HG02938 (cell line): ENCODE measurements around the gene PRPF19.

Experiments used
- ATAC-seq: cut with Tn5 transposase; IDR thresholded peaks from one replicate; pipeline ENCODE4 v1.9.1; 2021; ENCODE audit warnings: mild to moderate bottlenecking, moderate library complexity; ENCODE audit not compliant: unreplicated experiment

The PRPF19 gene

DNA sequence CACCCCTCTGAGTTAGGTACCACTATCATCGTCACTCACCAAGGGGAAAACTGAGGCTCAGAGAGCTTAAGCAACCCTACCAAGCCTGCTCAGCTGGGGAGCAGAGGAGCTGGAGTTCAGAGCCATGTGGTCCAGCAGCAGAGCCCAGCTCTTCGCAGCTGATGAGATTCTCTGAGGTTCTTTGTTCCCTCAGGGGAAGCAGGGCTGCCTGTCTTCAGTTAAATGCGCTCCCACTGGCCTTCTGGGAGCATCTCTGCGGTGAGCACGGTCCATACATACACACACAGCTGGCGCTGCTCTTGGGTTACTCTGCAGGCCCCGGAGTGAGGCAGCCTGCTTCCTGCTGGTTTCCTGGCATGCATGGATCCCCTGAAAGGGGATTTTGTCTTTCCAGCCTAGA is 45.4 kb downstream of the PRPF19 start:
- no peak for ATAC-seq

DNA sequence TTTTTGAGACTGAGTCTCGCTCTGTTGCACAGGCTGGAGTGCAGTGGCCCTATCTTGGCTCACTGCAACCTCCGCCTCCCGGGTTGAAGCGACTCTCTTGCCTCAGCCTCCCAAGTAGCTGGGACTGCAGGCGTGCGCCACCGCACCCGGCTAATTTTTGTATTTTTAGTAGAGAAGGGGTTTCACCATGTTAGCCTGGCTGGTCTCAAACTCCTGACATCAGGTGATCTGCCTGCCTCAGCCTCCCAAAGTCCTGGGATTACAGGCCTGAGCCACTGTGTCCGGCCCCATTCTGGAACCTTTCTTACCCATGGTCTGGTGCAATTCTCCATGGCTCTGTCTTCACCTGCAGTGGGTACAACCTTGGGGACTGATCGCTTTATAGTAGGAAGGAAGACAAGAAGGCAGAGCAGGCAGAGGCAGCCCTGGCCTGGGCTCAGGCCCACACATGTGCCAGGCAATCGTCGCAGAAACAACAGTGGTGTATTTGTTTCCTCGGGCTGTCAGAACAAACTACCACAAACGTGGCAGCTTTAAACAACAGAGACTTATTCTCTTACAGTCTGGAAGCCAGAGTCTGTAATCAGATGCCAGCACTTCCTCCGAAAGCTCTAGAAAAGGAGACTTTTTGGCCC is 46.7 kb downstream of the PRPF19 start:
- no peak for ATAC-seq

DNA sequence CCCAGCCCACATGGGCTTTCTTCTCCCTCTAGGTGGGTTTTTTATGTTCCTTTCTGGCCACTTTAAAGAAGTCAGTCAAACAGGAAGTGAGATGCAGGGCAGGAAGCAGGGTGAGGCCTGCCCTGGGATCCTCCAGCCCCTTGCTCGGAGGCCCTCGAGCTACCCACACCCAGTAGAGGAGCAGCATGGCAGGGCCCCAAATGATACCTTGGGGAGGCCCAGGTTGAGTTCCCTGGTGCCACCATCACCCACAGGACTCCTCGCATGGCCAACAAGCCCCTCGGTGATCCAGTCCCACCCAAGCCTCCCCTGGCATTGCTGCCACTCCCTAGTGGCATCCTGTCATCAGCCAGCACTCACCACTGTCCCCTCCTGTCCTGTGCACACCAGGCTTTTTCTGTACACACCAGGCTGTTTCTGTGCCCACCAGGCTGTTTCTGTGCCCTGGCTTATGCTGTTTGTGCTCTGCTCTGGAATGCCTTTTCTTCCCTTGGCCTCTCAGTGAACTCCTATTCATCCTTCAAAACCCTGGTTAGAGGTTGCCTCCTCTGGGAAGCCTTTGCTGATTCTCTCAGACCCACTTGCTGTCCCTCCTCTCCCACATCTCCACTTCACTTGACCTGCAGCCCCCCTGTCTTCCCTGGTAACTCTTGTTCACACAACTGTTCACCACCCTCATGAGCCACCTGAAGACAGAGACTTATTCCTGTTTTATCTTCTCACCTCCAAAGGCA is 47.5 kb downstream of the PRPF19 start:
- ATAC-seq = no peak

DNA sequence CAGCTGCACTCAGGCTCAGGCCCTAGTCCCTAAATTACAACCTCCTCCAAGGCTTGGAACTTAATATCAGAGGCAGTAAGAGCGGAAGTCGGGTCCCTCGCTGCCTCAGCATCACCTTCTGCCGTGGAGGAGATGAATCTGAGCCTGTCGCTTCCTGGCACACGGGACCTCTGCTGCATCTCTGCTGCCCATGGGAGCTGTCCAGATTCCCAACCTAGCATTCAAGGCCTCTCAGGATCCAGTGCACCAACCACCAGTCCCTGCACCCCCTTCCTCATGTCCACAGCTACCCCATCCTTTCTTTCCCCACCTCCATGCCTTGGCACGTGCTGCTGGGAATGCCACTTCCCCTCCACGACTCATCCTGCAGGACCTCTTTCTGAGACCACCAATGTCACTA is 48.1 kb downstream of the PRPF19 start:
- ATAC-seq = no peak

DNA sequence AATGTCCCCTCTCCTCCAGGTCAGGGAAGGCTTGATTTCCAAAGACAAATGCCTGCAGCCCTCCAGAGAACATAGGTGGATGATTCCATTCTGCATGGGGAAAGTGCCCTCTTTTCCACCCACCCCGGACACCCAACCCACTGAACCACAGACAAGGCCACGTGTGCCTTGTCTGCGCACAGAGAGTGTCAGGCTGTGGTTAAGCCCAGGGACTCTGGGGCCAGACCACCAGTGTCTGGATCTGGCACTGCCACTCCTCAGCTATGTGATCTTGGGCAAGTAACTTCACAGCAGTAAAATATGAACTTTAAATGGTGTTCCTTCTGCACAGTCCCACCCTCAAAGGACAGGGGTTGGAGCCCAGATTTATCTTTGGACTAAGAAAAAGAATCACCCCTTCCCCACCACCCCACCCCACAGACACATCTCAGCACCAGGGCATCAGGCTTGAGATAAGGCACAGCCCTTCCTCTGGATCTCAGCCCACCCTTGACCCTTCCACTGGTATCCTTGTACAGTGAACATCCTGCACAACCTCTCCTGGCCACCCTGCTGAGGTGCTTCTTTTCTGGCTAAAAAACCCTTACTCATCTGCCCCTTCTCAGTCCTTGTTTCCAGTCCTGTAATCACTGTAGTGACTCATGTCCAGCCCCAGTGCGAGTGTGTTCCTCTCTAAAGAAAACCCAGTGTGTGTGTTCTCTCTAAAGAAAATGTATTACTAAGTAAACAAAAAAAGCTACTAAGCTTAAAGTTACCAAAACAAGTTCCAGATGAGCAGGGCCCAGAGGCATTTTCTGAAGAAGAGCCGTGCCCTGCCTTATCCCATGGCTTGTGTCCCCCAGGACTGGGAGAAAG is 48.8 kb downstream of the PRPF19 start:
- no peak for ATAC-seq

DNA sequence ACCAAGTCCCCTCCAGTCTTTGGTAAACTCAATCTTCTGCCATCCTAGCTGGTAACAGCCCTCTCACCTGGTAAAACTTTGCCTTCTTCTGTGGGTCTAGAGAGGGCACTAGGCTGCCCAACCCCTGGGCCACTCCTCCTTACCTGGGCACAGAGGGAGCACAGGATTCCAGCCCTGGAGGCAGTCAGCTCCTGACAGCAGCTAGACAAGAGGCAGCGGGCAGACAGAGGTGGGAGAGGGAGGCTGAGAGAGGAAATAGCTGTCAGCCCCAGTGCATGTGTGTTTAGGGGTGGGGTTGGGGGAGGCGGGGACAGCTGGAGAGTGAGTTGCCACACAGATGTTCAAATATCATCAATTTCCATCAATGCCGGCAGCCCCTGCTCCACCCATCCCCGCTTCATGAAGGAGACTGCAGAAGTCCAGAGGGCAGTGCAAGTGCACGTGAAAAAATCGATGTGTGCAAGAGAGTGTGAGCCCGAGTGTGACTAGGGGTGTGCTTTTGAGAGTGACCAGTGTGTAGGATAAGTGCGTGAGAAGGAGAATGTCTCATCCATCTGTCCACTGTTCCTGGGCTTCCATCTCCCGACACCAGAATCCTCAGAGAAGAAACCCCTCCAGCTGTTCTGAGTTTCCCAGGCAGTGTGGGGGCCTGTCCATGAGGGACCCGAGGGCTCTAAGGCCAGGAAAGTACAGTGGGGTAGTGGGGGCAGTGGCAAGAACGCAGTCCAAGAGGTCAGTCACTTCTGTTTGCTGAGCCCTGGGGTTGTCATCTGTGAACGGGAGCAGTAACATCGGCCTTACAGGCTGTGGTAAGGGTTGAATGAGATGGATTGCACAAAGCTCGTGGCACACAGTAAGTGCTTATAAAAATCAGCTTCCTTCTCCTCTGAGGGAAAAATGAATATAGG is 50.4 kb downstream of the PRPF19 start, which contains the start of gene PTGDR2:
Gene PTGDR2, minus strand, starts transcription at position 225 of the 908 bp plus-strand sequence. CDS start 2,228 bp downstream, outside the sequence.
- ATAC-seq = no peak

DNA sequence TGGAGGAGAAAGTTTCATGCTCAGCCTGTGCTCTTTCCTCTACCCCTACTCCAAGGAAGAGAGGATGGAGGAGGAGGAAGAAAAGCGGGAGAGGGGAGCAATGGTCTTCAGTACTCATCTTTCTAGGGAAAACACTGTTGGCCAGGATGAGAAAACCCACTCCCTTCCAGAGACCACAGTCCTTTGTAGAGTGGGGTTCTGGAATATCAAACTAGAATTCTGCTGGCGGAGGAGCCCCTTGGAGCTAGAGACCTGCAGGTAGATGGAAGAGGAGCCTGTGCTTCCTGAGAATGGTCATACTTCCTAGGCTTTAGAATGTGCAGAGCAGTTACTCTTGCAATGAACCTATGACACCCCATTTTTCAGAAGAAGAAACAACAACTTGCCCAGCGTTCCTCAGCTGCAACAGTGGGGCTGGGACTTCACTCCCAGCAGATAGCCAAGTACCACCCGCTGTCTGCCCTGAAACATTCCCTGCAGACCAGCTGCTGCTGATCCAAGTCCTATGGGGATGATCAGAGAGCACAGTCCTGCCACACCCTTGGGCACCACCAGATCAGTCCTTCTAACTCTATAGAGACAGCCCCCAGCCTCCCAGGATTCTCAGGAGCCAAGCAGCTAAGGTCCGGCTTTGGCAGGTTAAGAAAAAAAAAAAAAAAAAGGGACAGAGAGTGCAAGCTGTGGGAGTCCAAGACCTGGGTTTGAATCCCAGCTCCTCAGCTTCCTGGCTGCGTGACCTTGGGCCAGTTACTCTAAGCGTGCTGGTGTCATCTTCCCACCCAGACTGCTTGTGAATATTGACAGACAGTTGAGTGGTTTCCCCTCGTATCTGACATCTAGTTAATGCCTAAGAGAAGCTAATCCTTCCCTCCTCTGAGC is 51.3 kb downstream of the PRPF19 start:
- no peak for ATAC-seq

DNA sequence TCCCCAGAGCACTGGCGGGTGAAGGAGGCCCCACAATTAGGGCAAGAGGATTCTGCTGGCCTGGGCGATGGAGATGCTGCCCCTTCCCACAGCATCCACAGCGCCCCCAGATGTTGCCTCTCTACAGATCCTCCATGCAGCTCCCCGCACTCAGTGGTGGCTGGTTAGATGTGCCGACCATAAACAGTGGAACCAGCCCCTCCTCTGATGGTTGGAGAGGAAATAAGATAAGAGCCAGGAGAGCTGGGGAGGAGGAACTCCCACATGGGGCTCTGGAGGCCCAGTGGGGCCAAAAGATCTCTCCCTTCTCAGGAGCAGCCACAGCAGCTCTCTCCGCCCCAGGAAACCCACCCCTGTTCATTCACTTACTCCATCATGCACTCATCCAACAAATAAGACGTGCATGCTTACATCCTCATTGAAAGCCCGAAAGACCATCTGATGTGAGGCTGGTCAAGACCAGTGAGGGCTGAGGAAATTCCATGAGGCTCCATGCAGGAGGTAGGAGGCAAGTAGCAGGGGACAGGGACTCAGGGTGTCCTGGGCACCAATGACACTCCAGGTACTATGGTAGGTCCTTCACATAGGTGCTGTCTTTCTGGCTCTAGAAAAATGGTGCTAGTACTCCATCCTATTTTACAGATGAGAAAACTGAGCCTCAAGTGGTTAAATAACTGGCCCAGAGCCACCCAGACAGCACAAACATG is 52.1 kb downstream of the PRPF19 start:
- no peak for ATAC-seq

DNA sequence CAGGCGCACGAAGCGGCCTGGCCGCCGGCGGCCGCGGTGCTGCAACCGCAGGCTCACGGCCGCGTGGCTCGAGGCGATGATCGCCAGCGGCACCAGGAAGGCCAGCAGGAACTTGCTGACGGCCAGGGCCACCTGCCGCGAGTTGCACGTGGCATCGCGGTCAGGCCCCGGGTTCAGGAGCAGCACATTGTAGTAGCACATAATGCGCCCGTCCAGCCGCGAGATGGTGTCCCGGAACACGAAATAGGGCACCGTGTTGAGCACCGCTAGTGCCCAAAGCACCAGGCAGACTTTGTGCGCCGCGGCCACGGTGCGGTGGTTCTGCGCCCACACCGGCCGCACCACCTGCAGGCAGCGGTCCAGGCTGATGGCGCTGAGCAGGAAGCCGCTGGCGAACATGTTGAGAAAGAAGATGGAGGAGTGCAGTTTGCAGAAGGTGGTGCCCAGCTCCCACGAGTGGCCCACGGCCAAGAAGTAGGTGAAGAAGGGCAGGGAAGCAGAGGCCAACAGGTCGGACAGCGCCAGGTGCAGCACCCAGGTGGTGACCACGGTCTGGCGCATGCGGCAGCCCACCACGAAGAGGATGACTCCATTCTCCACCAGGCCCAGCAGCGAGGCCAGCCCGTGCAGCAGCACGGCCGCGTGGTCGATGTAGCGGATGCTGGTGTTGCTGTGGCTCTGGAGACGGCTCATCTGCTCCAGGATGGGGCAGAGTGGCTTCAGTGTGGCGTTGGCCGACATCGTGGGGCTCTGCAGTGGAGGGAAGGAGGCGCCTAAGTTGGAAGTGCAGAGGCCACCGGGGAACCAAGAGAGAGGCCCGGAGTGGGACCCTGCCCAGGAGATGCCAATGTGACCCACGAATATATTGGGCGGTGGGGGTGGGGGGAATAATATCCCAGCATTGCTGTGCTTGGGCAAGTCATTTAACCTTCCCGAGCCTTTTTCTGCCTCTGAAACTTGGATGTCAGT is 53.1 kb downstream of the PRPF19 start:
- no peak for ATAC-seq

DNA sequence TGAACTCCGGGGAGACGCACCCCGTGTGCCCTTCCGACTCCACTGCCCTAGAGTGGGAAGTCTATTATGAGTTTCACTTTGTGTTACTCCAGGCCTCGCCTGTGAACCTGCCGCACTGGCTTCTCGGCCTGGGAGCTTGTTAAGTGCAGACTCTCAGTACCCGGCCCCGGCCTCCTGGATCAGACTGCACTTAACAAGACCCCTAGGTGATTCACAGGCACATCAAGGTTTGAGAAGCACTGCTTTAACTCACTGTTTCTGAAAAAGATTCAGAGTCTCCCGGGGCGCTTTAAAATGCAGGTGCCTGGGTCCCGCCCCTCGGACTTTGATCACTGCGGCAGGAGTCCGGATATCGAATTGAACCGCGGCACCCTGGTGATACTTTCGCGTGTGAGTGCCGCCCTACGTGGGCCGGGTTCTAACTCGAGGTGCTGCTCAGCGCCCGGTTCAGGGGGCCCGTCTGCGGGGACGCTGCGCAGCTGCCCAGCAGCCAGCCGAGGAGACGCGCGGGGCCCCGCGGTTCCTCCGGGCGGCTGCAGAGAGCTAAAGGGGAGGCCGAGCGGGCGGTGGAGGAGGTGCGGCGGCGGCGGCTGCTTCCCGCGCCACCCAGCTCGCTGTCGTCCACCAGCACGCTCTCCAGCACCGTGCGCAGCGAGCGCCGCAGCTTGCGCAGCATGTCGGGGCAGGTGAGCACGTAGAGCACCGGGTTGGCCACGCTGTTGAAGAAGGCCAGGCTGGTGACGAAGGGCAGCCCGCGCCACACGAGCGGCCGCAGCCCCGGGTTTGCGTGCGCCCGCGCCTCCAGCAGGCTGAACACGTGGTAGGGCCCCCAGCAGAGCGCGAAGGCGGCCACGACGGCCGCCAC is 54.0 kb downstream of the PRPF19 start:
- no peak for ATAC-seq

DNA sequence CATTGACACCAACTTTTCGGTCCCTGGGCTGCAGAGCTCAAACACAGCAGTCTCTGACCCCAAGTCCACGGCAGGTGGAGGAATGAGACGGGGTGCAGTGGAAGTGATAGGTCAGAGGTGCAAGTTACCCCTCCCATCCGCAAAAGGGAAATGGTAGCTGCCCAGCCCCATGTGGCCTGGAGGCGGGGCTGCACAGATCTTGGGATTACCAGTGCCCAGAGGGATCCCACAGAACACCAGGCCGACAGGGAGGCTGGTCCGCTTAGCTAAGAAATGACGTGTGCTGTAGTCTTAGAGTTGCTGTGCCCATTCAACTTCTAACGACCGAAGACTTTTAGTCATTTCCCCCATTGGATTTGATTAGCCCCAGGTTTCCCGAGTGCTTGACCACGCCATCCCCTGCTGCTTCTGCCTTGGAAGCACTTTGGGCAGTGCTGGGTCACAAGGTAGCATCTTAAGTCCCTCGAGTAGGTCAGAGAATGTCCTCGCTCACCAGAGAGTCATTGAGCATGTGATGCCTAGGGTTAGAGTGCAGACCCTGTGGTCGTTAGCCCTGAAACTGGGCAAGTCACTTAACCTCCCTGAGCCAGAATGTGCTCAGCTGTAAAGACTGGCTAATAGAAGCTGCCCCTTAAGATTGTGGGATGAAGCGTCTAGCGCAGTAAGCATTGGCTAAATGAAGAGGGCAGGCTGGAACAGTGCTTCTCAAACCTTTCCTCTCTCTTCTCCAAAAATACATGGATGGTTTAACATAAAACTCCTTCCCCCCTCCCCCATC is 54.9 kb downstream of the PRPF19 start:
- no peak for ATAC-seq

DNA sequence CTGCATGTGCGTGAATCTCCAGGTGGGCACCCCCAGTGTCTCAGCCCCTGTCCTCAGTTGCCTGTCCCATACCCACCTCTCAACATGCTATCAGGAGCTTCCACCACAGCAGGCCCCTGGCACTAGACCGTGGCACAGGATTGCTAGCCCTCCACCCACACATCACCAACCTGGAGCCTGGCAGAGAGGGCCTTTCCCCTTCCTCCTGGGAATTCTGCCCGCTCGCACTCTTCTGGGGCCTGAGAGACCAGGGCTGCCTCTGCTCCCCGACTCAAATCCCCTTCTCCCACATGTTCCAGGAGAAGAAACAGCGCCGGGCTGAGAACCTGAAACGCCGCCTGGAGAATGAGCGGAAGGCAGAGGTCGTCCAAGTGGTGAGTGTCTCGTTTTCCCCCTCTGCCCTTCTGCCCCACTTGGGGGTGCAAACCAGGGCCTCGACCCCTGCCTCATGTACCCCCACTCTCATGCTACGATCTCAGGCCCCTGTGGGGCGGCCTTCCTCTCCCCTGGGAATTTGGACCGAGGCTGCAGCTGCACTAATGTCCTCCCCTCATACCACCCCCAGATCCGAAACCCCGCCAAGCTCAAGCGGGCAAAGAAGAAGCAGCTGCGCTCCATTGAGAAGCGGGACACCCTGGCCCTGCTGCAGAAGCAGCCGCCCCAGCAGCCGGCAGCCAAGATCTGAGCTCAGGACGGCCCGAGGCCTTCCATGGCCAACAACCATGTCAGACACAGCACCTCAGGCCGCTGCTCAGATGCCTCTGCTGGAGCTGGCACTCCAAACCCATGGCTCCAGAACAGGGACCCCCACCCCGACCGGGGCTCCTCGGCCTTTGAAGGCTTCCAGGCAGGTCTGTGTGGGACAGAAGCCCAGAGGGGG is 56.5 kb downstream of the PRPF19 start:
- ATAC-seq = no peak

DNA sequence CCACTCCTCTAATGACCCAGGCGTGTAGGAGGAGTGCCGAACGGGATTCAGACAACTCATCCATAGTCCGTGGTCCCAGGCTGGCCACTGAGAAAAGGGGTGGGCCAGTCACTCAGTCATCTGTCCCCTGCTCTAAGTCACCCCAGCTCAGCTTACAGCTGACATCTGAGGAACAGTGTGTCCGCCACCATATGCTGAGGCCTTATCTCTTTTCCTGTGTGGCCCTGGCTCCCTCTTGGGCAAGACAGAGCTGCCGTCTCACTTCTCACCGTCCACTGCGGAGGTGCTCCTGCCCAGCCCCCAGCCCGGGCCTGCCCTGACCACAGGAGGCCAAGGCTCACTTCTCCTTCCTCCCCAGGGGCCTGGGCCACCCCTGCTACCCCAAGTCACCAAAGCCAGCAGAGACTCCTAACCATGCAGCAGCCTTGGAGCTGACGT is 57.7 kb downstream of the PRPF19 start:
- ATAC-seq = no peak

DNA sequence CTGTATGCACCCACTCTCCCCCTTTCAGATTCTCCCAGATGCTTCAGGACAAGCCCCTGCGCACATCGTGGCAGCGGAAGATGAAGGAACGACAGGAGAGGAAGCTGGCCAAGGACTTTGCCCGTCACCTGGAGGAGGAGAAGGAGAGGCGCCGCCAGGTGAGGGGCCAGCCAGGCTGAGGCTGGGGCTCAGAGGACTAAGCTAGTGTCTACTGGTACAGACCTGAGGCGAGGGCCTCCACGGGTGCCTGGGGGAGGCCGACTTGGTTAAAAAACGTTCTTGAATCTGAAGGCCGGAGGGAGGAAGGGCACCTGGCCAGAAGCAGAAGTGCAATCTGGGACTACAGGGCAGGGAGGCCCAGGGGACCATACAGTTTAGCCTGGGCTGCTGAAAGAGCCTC is 58.5 kb downstream of the PRPF19 start:
- ATAC-seq = no peak

DNA sequence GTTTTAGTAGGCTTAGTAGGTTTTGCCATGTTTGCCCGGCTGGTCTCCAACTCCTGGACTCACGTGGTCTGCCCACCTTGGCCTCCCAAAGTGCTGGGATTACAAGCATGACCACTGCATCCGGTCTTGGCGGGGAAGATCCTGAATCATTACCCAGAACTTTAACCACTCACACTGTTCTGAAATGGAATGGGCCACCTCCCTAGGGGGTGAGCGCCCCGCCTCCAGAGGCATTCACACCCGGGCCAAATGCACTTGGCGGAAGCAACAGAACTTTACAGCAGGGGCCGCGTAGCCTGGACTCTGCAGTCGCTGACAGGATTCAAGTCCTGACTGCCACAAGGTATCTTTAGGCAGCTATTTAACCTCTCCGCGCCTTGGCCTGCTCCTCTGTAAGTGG is 59.1 kb downstream of the PRPF19 start:
- no peak for ATAC-seq
